Transverse colon (tissue), 3 donors: ENCODE measurements around the gene ARMS2.

Source experiments
- CTCF ChIP-seq, 5 experiments: fragments of 200-600 bp in 3 of 5; fragments of 450-650 bp in 2 of 5; sonication (generic) in 3 of 5; IDR thresholded peaks; 1 replicate in 2 of 5; 2 replicates in 3 of 5; pipeline ENCODE4 v1.5.1; 2016 to 2017; ENCODE audit warnings: antibody characterized with exemption in 5 of 5, inconsistent platforms in 3 of 5, mild to moderate bottlenecking in 2 of 5, moderate library complexity in 1 of 5
- EP300 ChIP-seq: sonication (generic); formaldehyde crosslinking; IDR thresholded peaks from one replicate; pipeline ENCODE4 v1.6.1; 2017; ENCODE audit warnings: antibody characterized with exemption, low read depth
- POLR2A ChIP-seq: fragments of 450-650 bp; IDR thresholded peaks from one replicate; pipeline ENCODE4 v1.6.1; 2016; ENCODE audit warnings: antibody characterized with exemption, mild to moderate bottlenecking, moderate library complexity

- TF ChIP-seq EP300: no peak
- TF ChIP-seq CTCF (IDR thresholded peaks at IDR 0.05): no peak
- no peak for TF ChIP-seq POLR2A
Measured at GRCh38 chr10:122454071-122454470, 382 bp upstream of the ARMS2 start.
